Stimulated activated CD4-positive, alpha-beta T cell treated with anti-CD3 and anti-CD28 coated beads, Interleukin-12 subunit alpha, Interleukin-12 subunit beta, amount 100 ng/mL, for 4 hours (primary cell): ENCODE results near the gene EAPP.
"Not testable (repeated sequence)": the region's sequence is repeated elsewhere in the genome, so short reads cannot be mapped to it uniquely, and the experiment has no call there.

Experiments
- DNase-seq: peaks from one replicate; pipeline ENCODE4 v3.0.0-alpha.2; 2020

EAPP gene

GRCh38 chr14:34537677-34538009 lies 1.9 kb downstream of the EAPP start:
- no peak for DNase-seq

- no peak for DNase-seq
These were observed 2.4 kb downstream of the EAPP start for GRCh38 chr14:34536951-34537676.

- DNase-seq = no peak
These were observed 11.9 kb downstream of the EAPP start for GRCh38 chr14:34527591-34527990.

- DNase-seq = not testable (repeated sequence)
These were observed 15.3 kb downstream of the EAPP start for GRCh38 chr14:34524216-34524615.

GRCh38 chr14:34522496-34522895 lies 17.0 kb downstream of the EAPP start:
- no peak for DNase-seq

- not testable (repeated sequence) for DNase-seq
These were observed 18.4 kb downstream of the EAPP start for GRCh38 chr14:34521071-34521470.

- DNase-seq = not testable (repeated sequence)
These were observed 19.1 kb downstream of the EAPP start for GRCh38 chr14:34520304-34520970.

- no peak for DNase-seq
These were observed 31.6 kb downstream of the EAPP start for GRCh38 chr14:34507884-34508283.

GRCh38 chr14:34507459-34507858 lies 32.0 kb downstream of the EAPP start:
- DNase-seq = no peak

- not testable (repeated sequence) for DNase-seq
These were observed 34.4 kb downstream of the EAPP start for GRCh38 chr14:34505124-34505491.

GRCh38 chr14:34504027-34504426 lies 35.5 kb downstream of the EAPP start:
- not testable (repeated sequence) for DNase-seq

GRCh38 chr14:34502545-34503225 lies 36.8 kb downstream of the EAPP start:
- no peak for DNase-seq

GRCh38 chr14:34502001-34502400 lies 37.5 kb downstream of the EAPP start:
- no peak for DNase-seq

- no peak for DNase-seq
These were observed 38.4 kb downstream of the EAPP start for GRCh38 chr14:34501004-34501580.

- no peak for DNase-seq
These were observed 40.7 kb downstream of the EAPP start for GRCh38 chr14:34498684-34499412.

GRCh38 chr14:34496679-34497513 lies 42.6 kb downstream of the EAPP start:
- DNase-seq = no peak

GRCh38 chr14:34496007-34496678 lies 43.4 kb downstream of the EAPP start:
- DNase-seq = no peak

GRCh38 chr14:34489324-34489723 lies 50.2 kb downstream of the EAPP start:
- no peak for DNase-seq

- DNase-seq = no peak
These were observed 51.0 kb downstream of the EAPP start for GRCh38 chr14:34488528-34488927.

GRCh38 chr14:34484726-34485125 lies 54.8 kb downstream of the EAPP start:
- DNase-seq = no peak

GRCh38 chr14:34482463-34482862 lies 57.0 kb downstream of the EAPP start:
- DNase-seq = no peak

- DNase-seq = no peak
These were observed 59.8 kb downstream of the EAPP start for GRCh38 chr14:34479694-34480093.
